Esophagus squamous epithelium (tissue), 5 donors: ENCODE measurements around the gene KRT86. TPM values are rescaled to one million over a fixed set of nuclear protein-coding genes. Genes with fewer than 3 reads are reported as not detected.

Source experiments
- DNase-seq: peaks from one replicate; lab custom pipeline; 2025; lab: John Stamatoyannopoulos, UW
- H3K27ac ChIP-seq, 4 donors: fragments of 200-600 bp; sonication (generic); one replicate each; pipeline ENCODE4 v1.5.1; 2016 to 2019; ENCODE audit warnings: mild to moderate bottlenecking in 1 of 4
- H3K27me3 ChIP-seq, 4 donors: fragments of 200-600 bp; sonication (generic); 1 replicate in 3 of 4; 2 replicates in 1 of 4; pipeline versions ENCODE4 v1.5.1 to v1.6.0; 2017 to 2021; ENCODE audit warnings: antibody characterized with exemption in 1 of 4
- H3K36me3 ChIP-seq, 3 donors: fragments of 200-600 bp; sonication (generic); one replicate each; pipeline ENCODE4 v1.5.1; 2016 to 2019
- H3K4me1 ChIP-seq, 3 donors: fragments of 200-600 bp; sonication (generic); one replicate each; pipeline ENCODE4 v1.5.1; 2017 to 2019
- H3K4me3 ChIP-seq, 4 donors: fragments of 200-600 bp; sonication (generic); 1 replicate in 3 of 4; 2 replicates in 1 of 4; pipeline ENCODE4 v1.5.1; 2016 to 2019; ENCODE audit warnings: mild to moderate bottlenecking in 2 of 4, moderate library complexity in 1 of 4
- H3K9me3 ChIP-seq, 3 donors: fragments of 200-600 bp; sonication (generic); one replicate each; pipeline ENCODE4 v1.5.1; 2016 to 2019
- POLR2A ChIP-seq, 4 donors: fragments of 450-650 bp; IDR thresholded peaks; one replicate each; pipeline ENCODE4 v1.6.1; 2017; ENCODE audit warnings: antibody characterized with exemption in 4 of 4, mild to moderate bottlenecking in 4 of 4, moderate library complexity in 3 of 4
- WGBS, 2 donors: methylation state at CpG; one replicate each; pipeline ENCODE4 v1.1.5; 2018; 5-methylcytosine and 5-hydroxymethylcytosine counted together
- intact Hi-C: fragments of 100-400 bp; cut with DNase I; formaldehyde crosslinking; loops from one replicate; pipeline ENCODE4 v1.15.0; 2022
- total RNA-seq, 4 donors: library from RNA; depleted of rRNA; stranded (reverse); fragments of >200 nt; gene quantifications; one replicate each; pipeline ENCODE4 v1.1.0, GENCODE V29; 2016
- TF ChIP-seq, protein P1 (sequence below), 6 experiments: fragments of 450-650 bp in 4 of 6; fragments of 200-600 bp in 2 of 6; sonication (generic) in 2 of 6; IDR thresholded peaks; one replicate each; pipeline ENCODE4 v1.5.1; 2016 to 2019; ENCODE audit warnings: antibody characterized with exemption in 6 of 6, mild to moderate bottlenecking in 4 of 6, moderate library complexity in 4 of 6
- donor health status: DM: yes; HTN: yes; CAD: no.

The KRT86 gene
- total RNA-seq, 4 donors from 2014 or later: not detected

GRCh38 chr12:52311285-52311648 is 36.8 kb downstream of the KRT86 start:
- Histone ChIP-seq H3K4me3 (no peak overlapping the region), H3K27me3 (peaks cover 0 to 88% (median 0%) of the 10 kb centered on the region in 4 donors), H3K9me3 (no peaks in the 10 kb centered on the region), H3K4me1 (peaks cover 4 to 14% (median 12%) of the 10 kb centered on the region in 3 donors), H3K27ac (no peak overlapping the region), H3K36me3 (no peaks in the 10 kb centered on the region)
- 83 to 91% methylated on average over 2 to 3 of the region's 3 CpGs for WGBS, 2 donors
- TF ChIP-seq, protein P1, sequence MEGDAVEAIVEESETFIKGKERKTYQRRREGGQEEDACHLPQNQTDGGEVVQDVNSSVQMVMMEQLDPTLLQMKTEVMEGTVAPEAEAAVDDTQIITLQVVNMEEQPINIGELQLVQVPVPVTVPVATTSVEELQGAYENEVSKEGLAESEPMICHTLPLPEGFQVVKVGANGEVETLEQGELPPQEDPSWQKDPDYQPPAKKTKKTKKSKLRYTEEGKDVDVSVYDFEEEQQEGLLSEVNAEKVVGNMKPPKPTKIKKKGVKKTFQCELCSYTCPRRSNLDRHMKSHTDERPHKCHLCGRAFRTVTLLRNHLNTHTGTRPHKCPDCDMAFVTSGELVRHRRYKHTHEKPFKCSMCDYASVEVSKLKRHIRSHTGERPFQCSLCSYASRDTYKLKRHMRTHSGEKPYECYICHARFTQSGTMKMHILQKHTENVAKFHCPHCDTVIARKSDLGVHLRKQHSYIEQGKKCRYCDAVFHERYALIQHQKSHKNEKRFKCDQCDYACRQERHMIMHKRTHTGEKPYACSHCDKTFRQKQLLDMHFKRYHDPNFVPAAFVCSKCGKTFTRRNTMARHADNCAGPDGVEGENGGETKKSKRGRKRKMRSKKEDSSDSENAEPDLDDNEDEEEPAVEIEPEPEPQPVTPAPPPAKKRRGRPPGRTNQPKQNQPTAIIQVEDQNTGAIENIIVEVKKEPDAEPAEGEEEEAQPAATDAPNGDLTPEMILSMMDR (IDR thresholded peaks at IDR 0.05): no peak
- no peak for TF ChIP-seq POLR2A (IDR thresholded peaks at IDR 0.05)
- no peak for DNase-seq
- intact Hi-C loops: no loop called here

GRCh38 chr12:52312086-52312485 is 37.6 kb downstream of the KRT86 start:
- DNase-seq: no peak
- Histone ChIP-seq H3K4me3 (no peak overlapping the region), H3K27ac (no peak overlapping the region), H3K4me1 (peaks cover 4 to 14% (median 12%) of the 10 kb centered on the region in 3 donors), H3K36me3 (no peaks in the 10 kb centered on the region), H3K9me3 (no peaks in the 10 kb centered on the region), H3K27me3 (peaks cover 0 to 80% (median 0%) of the 10 kb centered on the region in 4 donors)
- intact Hi-C loops: no loop called here
- WGBS, 2 donors: 67 to 82% methylated on average over 2 to 3 of the region's 4 CpGs
- no peak for TF ChIP-seq POLR2A (IDR thresholded peaks at IDR 0.05)
- TF ChIP-seq, protein P1 (IDR thresholded peaks at IDR 0.05): no peak

GRCh38 chr12:52313461-52313860 is 39.0 kb downstream of the KRT86 start:
- no peak for TF ChIP-seq POLR2A (IDR thresholded peaks at IDR 0.05)
- TF ChIP-seq, protein P1 (IDR thresholded peaks at IDR 0.05): no peak
- H3K27ac ChIP-seq: no peak overlapping the region
- intact Hi-C loops: no loop called here
- 49 to 74% methylated on average over 3 of the region's 3 CpGs for WGBS, 2 donors
- H3K27me3 ChIP-seq: peaks cover 0 to 68% (median 0%) of the 10 kb centered on the region in 4 donors
- H3K9me3 ChIP-seq: no peaks in the 10 kb centered on the region
- no peak overlapping the region for H3K4me3 ChIP-seq
- no peak for DNase-seq
- H3K4me1 ChIP-seq: peaks cover 4 to 6% (median 6%) of the 10 kb centered on the region in 3 donors
- no peaks in the 10 kb centered on the region for H3K36me3 ChIP-seq

DNA sequence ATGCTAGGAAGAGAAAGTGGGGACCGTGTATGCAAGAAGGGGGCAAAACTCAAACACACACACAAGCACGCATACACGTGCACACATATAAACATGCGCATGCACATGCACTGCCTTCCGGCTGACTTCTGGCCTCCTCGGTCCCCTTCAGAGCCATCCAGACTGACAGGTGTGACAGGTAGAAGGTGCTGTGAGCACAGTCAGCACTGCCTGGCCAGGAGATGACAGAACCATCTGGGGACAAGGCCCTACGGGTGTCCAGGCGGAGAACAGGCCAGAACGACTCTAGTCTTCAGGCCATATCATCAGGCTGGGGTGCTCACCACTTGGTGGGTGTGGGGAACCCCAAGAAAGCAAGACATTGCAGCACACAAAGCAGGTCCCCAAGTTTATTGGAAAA is 39.5 kb downstream of the KRT86 start:
- Histone ChIP-seq H3K4me3 (no peak overlapping the region), H3K9me3 (no peaks in the 10 kb centered on the region), H3K27ac (no peak overlapping the region), H3K36me3 (no peaks in the 10 kb centered on the region), H3K27me3 (peaks cover 0 to 68% (median 0%) of the 10 kb centered on the region in 4 donors), H3K4me1 (peaks cover 0 to 2% (median 1%) of the 10 kb centered on the region in 3 donors)
- DNase-seq: no peak
- TF ChIP-seq, protein P1 (IDR thresholded peaks at IDR 0.05): no peak
- TF ChIP-seq POLR2A (IDR thresholded peaks at IDR 0.05): no peak
- 71 to 85% methylated on average over 6 to 9 of the region's 9 CpGs for WGBS, 2 donors
- intact Hi-C loops: no loop called here

DNA sequence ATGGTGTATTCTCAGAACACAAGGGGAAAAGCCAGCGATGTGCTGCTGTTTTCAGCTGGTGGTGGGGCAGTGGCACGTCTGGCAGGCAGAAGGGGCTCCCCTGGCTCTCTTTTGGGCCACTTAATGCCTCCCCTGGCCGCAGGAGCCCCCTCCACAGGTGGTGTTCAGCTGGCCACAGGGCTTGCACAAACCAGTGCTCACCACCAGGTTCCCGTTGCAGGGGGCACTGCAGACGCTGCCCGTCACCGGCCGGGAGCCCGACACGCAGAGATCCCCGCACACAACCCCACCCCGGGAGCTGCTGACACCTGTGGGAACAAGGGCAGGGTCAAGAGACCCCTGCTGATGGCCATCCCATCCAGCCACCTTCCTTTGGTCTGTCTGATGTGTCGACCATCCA is 40.1 kb downstream of the KRT86 start:
- Histone ChIP-seq H3K27me3 (peaks cover 0 to 67% (median 0%) of the 10 kb centered on the region in 4 donors), H3K4me1 (no peaks in the 10 kb centered on the region), H3K4me3 (no peak overlapping the region), H3K36me3 (no peaks in the 10 kb centered on the region), H3K27ac (no peak overlapping the region), H3K9me3 (no peaks in the 10 kb centered on the region)
- TF ChIP-seq, protein P1 (IDR thresholded peaks at IDR 0.05): no peak
- no peak for TF ChIP-seq POLR2A (IDR thresholded peaks at IDR 0.05)
- no peak for DNase-seq
- intact Hi-C loops: no loop called here
- WGBS, 2 donors: 63 to 76% methylated on average over 2 to 3 of the region's 13 CpGs
